HG03575 (cell line): ENCODE measurements around the gene RCAN1.

ENCODE experiments used
- ATAC-seq: cut with Tn5 transposase; IDR thresholded peaks from one replicate; pipeline ENCODE4 v1.9.1; 2021; ENCODE audit not compliant: unreplicated experiment, insufficient number of reproducible peaks, low FRiP score; ENCODE audit errors: extremely low read depth

RCAN1 gene

DNA sequence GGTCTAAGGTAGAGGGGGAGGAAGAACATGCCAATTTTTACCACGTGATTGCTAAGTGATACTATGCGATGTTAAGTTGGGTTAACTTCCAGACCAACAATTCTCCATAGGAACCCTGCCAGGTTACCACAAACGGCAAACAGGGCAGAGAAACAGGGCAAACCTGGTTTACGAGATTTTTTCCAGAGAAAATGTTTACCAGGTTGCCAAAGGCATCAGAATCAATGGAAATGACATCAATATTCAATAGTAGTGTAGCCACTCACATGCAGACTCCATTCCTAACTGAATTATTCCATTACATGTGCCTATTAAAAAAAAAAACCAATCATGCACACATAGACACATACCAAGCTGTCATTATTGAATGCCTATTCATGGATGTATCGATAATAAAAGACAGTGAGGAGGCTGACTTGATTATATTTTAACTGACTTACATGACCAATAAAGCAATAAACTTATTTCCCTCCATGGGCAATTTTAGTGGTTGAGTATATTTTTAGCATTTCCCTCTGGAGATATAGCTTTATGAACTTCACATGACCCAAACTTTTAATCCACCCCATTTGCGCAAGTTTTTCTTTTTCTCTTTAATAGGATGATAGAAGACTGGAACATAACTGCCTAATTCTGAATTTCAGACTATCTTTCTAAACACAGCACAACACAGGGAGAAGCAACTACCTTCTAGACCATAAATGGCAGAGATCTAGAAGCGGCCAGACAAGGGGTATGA lies 62.4 kb downstream of the RCAN1 start:
- ATAC-seq: no peak

DNA sequence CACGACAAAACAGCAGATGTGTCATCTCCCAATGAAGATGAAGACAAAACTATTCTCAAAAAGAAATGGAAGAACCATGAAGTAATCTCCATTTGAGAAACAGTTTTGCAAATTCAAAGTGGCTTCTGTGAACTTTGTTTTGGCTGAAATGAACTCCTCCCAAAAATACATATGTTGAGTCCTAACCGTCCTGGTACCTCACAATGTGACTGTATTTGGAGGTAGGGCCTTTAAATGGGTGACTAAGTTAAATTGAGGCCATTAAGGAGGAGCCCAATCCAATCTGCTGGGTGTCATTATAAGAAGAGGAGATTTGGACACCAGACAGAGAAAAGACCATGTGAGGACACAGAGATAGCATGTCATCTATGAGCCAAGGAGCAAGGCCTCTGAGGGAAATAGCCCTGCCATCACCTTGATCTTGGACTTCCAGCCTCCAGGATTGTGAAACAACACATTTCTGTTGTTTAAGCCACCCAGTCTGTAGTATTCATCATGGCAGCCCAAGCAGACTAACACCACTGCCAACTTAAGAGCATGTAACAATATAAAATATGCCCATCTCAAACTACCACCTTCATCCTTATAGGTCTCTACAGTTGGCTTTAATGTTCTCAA lies 64.6 kb downstream of the RCAN1 start:
- ATAC-seq: no peak

DNA sequence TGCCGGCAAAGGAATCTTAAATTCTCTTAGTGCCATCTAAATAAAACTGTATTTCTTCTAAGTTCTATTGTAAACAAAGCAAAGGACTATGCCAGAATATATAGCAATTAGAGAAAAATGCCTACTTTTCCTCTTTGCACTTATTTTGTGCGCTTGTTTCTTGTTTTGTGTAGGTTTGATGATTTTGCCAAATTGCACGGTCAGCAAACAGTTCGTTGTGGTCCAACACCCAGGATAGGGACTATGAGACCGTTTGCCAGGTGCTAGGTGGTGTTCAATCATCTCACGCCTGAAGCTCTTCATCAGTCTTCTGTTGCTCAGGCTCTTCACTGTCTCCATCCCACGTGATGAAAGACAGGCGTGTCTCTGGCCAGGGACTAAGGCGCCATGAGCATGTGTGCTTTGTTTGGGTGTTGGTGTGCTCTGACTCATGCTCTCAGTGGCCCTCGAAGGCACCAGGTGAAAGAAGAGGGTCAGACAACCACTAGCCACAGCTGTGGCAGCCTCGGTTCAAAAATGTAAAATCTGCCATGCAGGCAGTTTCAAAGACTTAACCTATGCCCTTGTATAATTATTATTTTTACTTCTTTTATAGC lies 66.0 kb downstream of the RCAN1 start:
- no peak for ATAC-seq

DNA sequence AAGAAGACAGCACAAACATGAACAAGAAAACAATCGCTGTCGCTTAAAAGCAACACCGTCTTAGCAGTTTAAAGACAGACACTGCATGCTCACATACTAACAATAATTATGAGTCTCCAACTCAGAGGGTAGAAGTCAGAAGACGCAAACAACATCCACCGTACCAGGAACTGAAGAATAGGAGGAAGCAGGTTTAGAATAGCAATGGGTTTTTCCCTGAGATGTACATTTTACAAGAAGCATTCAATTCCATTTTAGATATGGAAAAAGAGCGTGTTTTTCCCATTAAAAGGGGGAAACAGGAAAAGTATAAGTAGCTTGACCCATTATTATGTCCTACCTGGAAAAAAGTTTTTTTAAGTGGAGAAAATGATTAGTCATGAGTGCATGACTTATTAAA lies 68.4 kb downstream of the RCAN1 start:
- no peak for ATAC-seq

GRCh38 chr21:34545079-34545884 lies 69.6 kb downstream of the RCAN1 start:
- ATAC-seq: no peak

DNA sequence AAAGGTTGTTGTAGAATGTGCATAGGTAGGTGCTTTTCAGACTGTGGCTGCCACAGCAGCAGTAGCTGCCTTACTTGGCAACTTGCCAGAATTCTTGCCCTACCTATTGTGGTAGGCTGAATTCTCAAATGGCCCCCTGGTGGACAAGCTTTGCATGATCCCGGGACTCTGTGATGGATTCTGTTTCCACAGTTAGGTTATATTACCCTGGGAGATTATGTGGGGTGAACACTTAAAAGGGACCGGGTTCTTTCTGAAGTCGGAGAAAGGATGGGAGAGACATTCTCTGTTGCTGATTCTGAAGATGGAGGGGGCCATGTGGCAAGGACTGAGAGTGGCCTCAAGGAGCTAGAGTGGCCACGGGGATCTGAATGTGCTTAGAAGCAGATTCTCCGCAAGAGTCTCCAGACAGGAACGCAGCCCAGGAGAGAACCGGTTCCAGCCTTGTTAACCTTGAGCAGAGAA lies 70.8 kb downstream of the RCAN1 start:
- no peak for ATAC-seq

- no peak for ATAC-seq
These were observed 71.9 kb downstream of the RCAN1 start for GRCh38 chr21:34543017-34543416.

DNA sequence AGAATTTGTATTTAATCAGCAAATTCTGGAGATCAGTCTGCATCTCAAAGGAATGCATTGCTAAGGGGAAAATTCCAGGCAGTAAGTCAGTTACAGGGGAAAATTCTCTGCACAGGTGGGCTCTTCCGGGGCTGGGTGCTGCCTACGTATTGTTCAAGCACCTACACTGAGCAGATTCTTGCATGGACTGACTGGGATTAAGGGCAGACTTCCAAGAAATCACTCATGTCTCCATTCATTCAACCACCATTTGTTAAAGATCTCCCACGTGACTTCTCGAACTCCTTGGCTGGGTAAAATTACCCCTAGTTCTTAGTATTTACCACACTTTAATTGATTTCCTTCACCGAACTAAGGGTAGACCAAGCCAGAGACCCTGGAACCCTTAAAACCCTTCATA lies 74.7 kb downstream of the RCAN1 start:
- no peak for ATAC-seq

DNA sequence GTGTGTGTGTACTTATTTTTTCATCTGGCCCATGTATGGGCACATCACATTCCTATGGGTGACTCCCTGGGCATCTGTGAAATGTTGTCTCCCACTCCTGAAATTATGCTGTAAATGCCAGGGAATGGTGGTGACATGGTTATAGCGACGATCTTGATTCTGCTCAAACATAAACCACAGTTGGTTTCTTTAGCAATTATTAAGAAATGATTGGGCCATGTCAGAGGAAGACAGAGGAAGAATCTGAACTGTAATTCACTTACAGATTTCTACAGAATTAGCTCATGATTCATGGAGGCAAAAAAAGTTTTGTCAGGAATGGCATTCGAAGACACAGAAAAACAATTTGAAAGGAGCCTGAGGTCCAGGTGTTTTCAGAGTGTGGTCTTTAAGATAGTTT lies 77.1 kb downstream of the RCAN1 start:
- no peak for ATAC-seq

- no peak for ATAC-seq
These were observed 78.1 kb downstream of the RCAN1 start for GRCh38 chr21:34536820-34537219.

GRCh38 chr21:34536311-34536710 lies 78.6 kb downstream of the RCAN1 start:
- ATAC-seq: no peak

DNA sequence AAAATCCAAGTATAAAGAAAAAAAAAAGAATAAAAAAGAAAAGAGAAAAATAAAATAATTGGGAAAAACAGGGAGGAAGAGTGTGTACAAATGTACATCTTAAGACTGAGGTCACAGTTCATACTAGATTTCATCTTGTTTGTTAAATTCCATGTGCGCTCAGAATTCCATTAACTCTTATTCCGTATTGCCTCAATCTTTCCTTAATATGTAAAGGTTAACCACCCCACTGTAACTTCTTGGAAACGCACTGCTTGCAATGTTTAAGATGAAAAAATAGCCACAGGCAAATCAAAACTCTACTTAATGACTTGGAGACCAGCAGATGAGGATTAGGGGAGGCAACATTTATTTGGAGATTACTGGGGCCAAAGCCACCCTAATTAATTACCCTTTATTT lies 79.0 kb downstream of the RCAN1 start:
- ATAC-seq: no peak

DNA sequence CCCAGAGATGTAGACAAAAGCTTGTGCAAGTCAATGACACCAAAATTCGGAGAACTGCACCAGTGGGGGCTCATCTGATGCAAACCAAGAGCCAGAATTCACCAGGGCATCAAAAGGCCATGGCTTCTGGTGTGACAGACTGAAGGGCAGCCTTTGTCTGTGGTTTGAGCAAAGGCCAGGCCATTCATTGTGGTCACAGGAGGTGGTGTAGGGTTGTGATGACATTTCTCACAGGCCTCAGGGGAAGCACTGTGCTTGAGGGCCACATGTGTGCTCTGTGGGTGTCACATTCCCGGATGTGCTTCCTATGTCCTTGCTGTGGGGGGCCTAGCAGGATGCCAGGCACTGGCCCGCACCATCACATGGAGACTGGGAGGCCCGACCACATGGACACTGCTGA lies 80.4 kb downstream of the RCAN1 start:
- ATAC-seq: no peak

- ATAC-seq: no peak
These were observed 81.0 kb downstream of the RCAN1 start for GRCh38 chr21:34533938-34534337.

DNA sequence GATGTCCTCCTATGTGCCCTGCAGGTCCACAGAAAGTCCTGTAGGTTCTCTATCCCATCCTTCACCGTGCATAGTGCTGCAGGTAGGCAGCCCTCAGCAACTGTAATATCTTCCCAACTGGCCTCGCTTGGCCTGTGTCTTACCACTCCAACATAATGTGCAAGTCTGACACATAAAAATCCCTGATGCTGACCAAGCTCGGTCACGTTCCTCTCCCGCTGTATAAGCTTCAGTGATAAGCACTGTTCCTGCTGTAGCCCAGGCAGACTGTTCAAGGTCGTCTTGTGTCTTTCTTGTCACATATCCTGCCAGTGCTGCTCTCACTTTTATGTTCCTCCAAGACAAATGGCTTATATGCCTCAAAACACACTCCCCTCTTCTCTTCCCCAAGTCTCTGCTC lies 83.5 kb downstream of the RCAN1 start:
- no peak for ATAC-seq

GRCh38 chr21:34530261-34530660 lies 84.7 kb downstream of the RCAN1 start:
- no peak for ATAC-seq

GRCh38 chr21:34528131-34528561 lies 86.8 kb downstream of the RCAN1 start:
- ATAC-seq: no peak

DNA sequence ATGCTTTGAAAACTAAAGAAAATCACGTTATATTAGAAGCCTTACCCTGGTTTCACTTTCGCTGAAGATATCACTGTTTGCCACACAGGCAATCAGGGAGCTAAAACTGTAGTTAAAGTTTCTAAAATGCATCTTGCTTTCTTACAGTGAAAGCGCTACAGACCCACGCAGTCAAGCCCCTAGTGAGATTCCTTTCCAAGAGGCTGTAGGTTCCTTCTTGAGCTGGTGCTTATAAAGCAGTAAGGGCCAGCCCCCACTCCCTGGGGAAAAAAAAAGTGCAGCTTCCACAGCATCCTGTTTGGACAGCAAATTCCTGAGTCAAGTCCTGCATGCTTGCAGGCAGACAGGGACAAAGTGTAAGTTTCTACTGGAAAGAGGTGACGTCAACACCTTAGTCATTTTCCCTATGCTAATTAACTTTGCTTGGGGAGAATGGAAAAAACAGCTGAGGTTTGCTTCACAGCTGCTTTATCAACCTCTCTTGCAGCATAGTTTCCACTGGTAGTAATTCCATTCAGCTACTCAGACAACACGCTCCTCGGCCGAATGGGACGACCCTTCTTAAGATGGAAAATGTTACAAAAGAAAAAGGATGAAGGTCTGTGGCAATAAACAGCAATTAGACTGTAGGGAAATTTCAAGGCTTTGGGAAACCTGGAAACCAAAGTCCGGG lies 88.2 kb downstream of the RCAN1 start:
- ATAC-seq: no peak

- ATAC-seq: no peak
These were observed 88.7 kb downstream of the RCAN1 start for GRCh38 chr21:34526241-34526617.
